Colonic mucosa (tissue), 4 donors: ENCODE measurements around the gene PTPRCAP. TPM values are rescaled to one million over a fixed set of nuclear protein-coding genes. Genes with fewer than 3 reads are reported as not detected.

ENCODE experiments used
- DNase-seq: peaks from one replicate; pipeline ENCODE4 v3.0.0-alpha.2; 2020
- H3K27ac ChIP-seq: fragments of 200-600 bp; one replicate; pipeline ENCODE4 v1.8.0; 2021
- H3K27me3 ChIP-seq: fragments of 200-600 bp; one replicate; pipeline ENCODE4 v1.8.0; 2021
- H3K36me3 ChIP-seq: fragments of 200-600 bp; one replicate; pipeline ENCODE4 v1.8.0; 2021
- H3K4me1 ChIP-seq: fragments of 200-600 bp; one replicate; pipeline ENCODE4 v1.8.0; 2021; ENCODE audit warnings: mild to moderate bottlenecking
- H3K4me3 ChIP-seq: fragments of 200-600 bp; one replicate; pipeline ENCODE4 v1.8.0; 2021
- H3K9ac ChIP-seq, 2 donors: one replicate each; pipeline ENCODE4 v1.7.0; 2013; ENCODE audit warnings: control low read depth in 2 of 2, low read depth in 2 of 2, low read length in 2 of 2
- H3K9me3 ChIP-seq: fragments of 200-600 bp; one replicate; pipeline ENCODE4 v1.8.0; 2021
- CTCF ChIP-seq: fragments of 200-600 bp; IDR thresholded peaks from one replicate; pipeline ENCODE4 v1.8.0; 2022; ENCODE audit warnings: antibody characterized with exemption, mild to moderate bottlenecking
- intact Hi-C: fragments of 100-400 bp; cut with DNase I; formaldehyde crosslinking; loops from one replicate; pipeline ENCODE4 v1.14.1; 2022
- total RNA-seq, 2 donors: library from RNA; stranded (reverse); fragmentation: NEBNext Ultra II Directional in 1 of 2; extraction: Animal tissue kit (Norgen Biotek cat#: 25700) in 1 of 2; gene quantifications; one replicate each; pipeline ENCODE4 v1.2.1, GENCODE V29; 2021
- donor health status: healthy.
- donor health status: DM: no; HTN: no; CAD: no.
- donor health status: DM: no; HTN: no; CAD: no.

PTPRCAP gene
- total RNA-seq, 2 donors from 2014 or later = 5.5 to 9.6 TPM

DNA sequence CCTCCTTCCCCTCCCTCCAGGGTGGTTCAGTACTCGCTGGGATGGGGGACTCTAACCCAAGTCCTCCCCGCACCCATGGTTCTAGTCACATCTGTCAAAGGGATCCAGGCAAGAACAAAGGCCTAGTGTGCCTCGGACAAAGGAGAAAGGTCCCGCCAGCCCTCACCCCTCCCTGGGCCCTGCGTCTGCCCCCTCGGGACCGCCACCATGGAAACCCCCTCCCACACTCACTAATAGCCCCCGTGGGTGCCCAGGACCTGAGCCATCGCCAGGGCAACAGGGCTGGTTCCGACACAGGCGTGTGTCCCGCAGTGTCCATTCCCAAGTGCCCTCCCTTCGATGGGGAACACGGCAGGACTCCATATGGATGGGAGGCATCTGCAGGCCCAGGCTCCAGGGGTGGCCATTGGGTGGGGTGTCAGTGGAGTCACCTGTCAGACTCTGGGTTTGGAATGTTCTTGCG lies 27.1 kb downstream of the PTPRCAP start:
- TF ChIP-seq CTCF = no peak
- no peak for DNase-seq
- Histone ChIP-seq H3K4me3 (no peak overlapping the region), H3K9me3 (no peaks in the 10 kb centered on the region), H3K36me3 (no peaks in the 10 kb centered on the region), H3K27ac (no peak overlapping the region), H3K4me1 (no peaks in the 10 kb centered on the region), H3K27me3 (no peaks in the 10 kb centered on the region), H3K9ac (peak overlapping the region in 1 of 2 donors; percentile 63)
- intact Hi-C loops = no loop called here

- Histone ChIP-seq H3K27ac (peak overlapping the region; percentile 20), H3K9me3 (no peaks in the 10 kb centered on the region), H3K4me3 (no peak overlapping the region), H3K36me3 (no peaks in the 10 kb centered on the region), H3K9ac (peak overlapping the region; percentile 26 to 63), H3K4me1 (no peaks in the 10 kb centered on the region), H3K27me3 (no peaks in the 10 kb centered on the region)
- TF ChIP-seq CTCF = no peak
- DNase-seq = peak; percentile 59
- intact Hi-C loops = no loop called here
These were observed 27.6 kb downstream of the PTPRCAP start for GRCh38 chr11:67409781-67410368.

DNA sequence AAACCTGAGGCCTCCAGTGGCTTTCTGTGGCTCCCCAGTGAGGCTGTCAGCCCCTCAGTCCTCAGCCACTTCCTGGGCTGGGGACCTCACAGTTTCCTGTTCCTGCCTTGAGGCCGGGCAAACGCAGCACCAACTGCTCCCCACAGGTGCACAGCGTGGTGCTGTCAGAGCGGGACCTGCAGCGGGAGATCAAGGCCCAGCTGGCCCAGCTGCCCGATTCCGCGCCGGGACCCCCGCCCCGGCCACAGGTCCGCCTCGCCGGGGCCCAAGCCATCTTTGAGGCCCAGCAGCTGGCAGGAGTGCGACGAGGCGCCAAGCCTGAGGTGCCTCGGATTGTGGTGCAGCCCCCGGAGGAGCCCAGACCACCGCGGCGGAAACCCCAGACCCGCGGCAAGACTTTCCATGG lies 28.2 kb downstream of the PTPRCAP start:
- TF ChIP-seq CTCF = no peak
- Histone ChIP-seq H3K27ac (peak overlapping the region; percentile 20), H3K4me3 (no peak overlapping the region), H3K9me3 (no peaks in the 10 kb centered on the region), H3K27me3 (no peaks in the 10 kb centered on the region), H3K36me3 (no peaks in the 10 kb centered on the region), H3K4me1 (no peaks in the 10 kb centered on the region), H3K9ac (peak overlapping the region; percentile 26 to 63)
- intact Hi-C loops = no loop called here
- DNase-seq = no peak

- Histone ChIP-seq H3K36me3 (no peaks in the 10 kb centered on the region), H3K27me3 (no peaks in the 10 kb centered on the region), H3K4me1 (no peaks in the 10 kb centered on the region), H3K4me3 (no peak overlapping the region), H3K27ac (peak overlapping the region; percentile 27), H3K9ac (peak overlapping the region; percentile 26 to 63), H3K9me3 (no peaks in the 10 kb centered on the region)
- DNase-seq = no peak
- TF ChIP-seq CTCF = no peak
- intact Hi-C loops = no loop called here
These were observed 28.9 kb downstream of the PTPRCAP start for GRCh38 chr11:67408437-67409200.

DNA sequence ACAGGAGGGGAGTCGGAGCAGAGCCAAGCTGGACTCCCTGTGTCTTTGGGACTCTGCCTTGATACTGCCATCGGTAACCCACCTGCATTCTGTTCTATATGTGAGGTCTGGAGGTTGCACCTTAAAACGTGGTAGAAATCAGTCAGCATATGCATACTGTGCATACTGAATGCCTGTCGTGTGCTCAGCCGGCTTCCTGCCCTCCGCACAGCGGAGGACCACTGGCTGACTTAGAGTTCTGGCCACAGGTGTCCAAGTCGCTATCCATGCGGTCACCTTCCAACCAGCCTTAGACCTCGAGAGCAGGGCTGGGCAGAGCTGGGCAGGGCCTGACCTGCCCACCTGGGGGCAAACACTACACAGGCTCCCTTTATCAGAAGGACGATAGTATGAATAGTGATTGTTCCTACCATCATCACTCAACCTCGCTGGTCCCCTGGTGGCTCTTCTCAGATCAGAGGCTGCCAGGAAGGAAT lies 29.8 kb downstream of the PTPRCAP start:
- Histone ChIP-seq H3K4me1 (no peaks in the 10 kb centered on the region), H3K9ac (peak overlapping the region; percentile 16 to 50), H3K27ac (peak overlapping the region; percentile 27), H3K4me3 (no peak overlapping the region), H3K9me3 (no peaks in the 10 kb centered on the region), H3K36me3 (no peaks in the 10 kb centered on the region), H3K27me3 (no peaks in the 10 kb centered on the region)
- TF ChIP-seq CTCF = no peak
- intact Hi-C loops = no loop called here
- no peak for DNase-seq
